ENCODE measurements around the gene CUX1. TPM values are rescaled to one million over a fixed set of nuclear protein-coding genes. Genes with fewer than 3 reads are reported as not detected.

CUX1 gene
- total RNA-seq, 1 experiment from 2014 or later: 39.6 TPM

- Histone ChIP-seq H3K4me1 (ENCODE audit: insufficient read depth, low read length) (peaks cover 18% of the 10 kb centered on the region), H3K4me2 (ENCODE audit: low read length) (no peak overlapping the region), H3K9me3 (ENCODE audit: low read length) (no peaks in the 10 kb centered on the region), H3K9ac (ENCODE audit: low read length) (no peak overlapping the region), H2AFZ (ENCODE audit: low read length) (no peak overlapping the region), H3K36me3 (ENCODE audit: low read depth, low read length) (no peaks in the 10 kb centered on the region), H4K20me1 (ENCODE audit: low read length) (no peaks in the 10 kb centered on the region), H3K27ac (ENCODE audit: low read length) (no peak overlapping the region), H3K79me2 (ENCODE audit: low read length) (no peaks in the 10 kb centered on the region), H3K4me3 (ENCODE audit: low read length) (no peak overlapping the region), H3F3A (ENCODE audit: low read length, unreplicated experiment) (no peaks in the 10 kb centered on the region), H3K9me2 (replicated peaks; ENCODE audit: low read length) (no peaks in the 10 kb centered on the region), H3K27me3 (ENCODE audit: low read length) (no peaks in the 10 kb centered on the region)
- ChIA-PET POLR2A (ENCODE audit: unreplicated experiment) (no interaction called here), CTCF (no interaction called here)
- intact Hi-C loops (cut with micrococcal nuclease): loop anchor here (10.0 kb wide), 1 partner anchor 275 kb away; no protein-coding TSS in a partner anchor
- no peak for TF ChIP-seq EZH2phosphoT487 (IDR thresholded peaks at IDR 0.05; ENCODE audit: borderline replicate concordance, low read length)
- no peak for TF ChIP-seq EZH2 (IDR thresholded peaks at IDR 0.05; ENCODE audit: low read length, unreplicated experiment)
- no peak for TF ChIP-seq CTCF (conservative IDR thresholded peaks at IDR 0.05; ENCODE audit: low read depth, low read length)
- ATAC-seq: no peak
- DNase-seq: no peak
- BruUV-seq (replicated peaks): no TSS peak
These were observed 312.4 kb downstream of the CUX1 start for GRCh38 chr7:102129636-102130370.

- H3K4me2 ChIP-seq (ENCODE audit: low read length): no peak overlapping the region
- BruUV-seq (replicated peaks): no TSS peak
- no peaks in the 10 kb centered on the region for H3K79me2 ChIP-seq (ENCODE audit: low read length)
- no peaks in the 10 kb centered on the region for H4K20me1 ChIP-seq (ENCODE audit: low read length)
- H3K9me3 ChIP-seq (ENCODE audit: low read length): no peaks in the 10 kb centered on the region
- H3K36me3 ChIP-seq (ENCODE audit: low read depth, low read length): no peaks in the 10 kb centered on the region
- TF ChIP-seq EZH2 (IDR thresholded peaks at IDR 0.05; ENCODE audit: low read length, unreplicated experiment): no peak
- no peak for TF ChIP-seq CTCF (conservative IDR thresholded peaks at IDR 0.05; ENCODE audit: low read depth, low read length)
- TF ChIP-seq EZH2phosphoT487 (IDR thresholded peaks at IDR 0.05; ENCODE audit: borderline replicate concordance, low read length): no peak
- ChIA-PET POLR2A (ENCODE audit: unreplicated experiment) (no interaction called here), CTCF (no interaction called here)
- intact Hi-C loops (cut with micrococcal nuclease): no loop called here
- H3K4me1 ChIP-seq (ENCODE audit: insufficient read depth, low read length): peaks cover 13% of the 10 kb centered on the region
- H3K27me3 ChIP-seq (ENCODE audit: low read length): no peaks in the 10 kb centered on the region
- ATAC-seq: no peak
- H3K4me3 ChIP-seq (ENCODE audit: low read length): no peak overlapping the region
- no peak overlapping the region for H2AFZ ChIP-seq (ENCODE audit: low read length)
- H3K9me2 ChIP-seq (replicated peaks; ENCODE audit: low read length): no peaks in the 10 kb centered on the region
- H3F3A ChIP-seq (ENCODE audit: low read length, unreplicated experiment): no peaks in the 10 kb centered on the region
- no peak overlapping the region for H3K27ac ChIP-seq (ENCODE audit: low read length)
- no peak for DNase-seq
- H3K9ac ChIP-seq (ENCODE audit: low read length): no peak overlapping the region
These were observed 314.9 kb downstream of the CUX1 start for GRCh38 chr7:102132209-102132752.

GRCh38 chr7:102138676-102139075, 321.2 kb downstream of the CUX1 start:
- Histone ChIP-seq H3K9ac (ENCODE audit: low read length) (no peak overlapping the region), H3K27me3 (ENCODE audit: low read length) (no peaks in the 10 kb centered on the region), H3K36me3 (ENCODE audit: low read depth, low read length) (no peaks in the 10 kb centered on the region), H3K4me1 (ENCODE audit: insufficient read depth, low read length) (peaks cover 12% of the 10 kb centered on the region), H3K27ac (ENCODE audit: low read length) (no peak overlapping the region), H4K20me1 (ENCODE audit: low read length) (no peaks in the 10 kb centered on the region), H3K9me2 (replicated peaks; ENCODE audit: low read length) (no peaks in the 10 kb centered on the region), H3K79me2 (ENCODE audit: low read length) (no peaks in the 10 kb centered on the region), H3K4me3 (ENCODE audit: low read length) (no peak overlapping the region), H3F3A (ENCODE audit: low read length, unreplicated experiment) (no peaks in the 10 kb centered on the region), H3K4me2 (ENCODE audit: low read length) (no peak overlapping the region), H2AFZ (ENCODE audit: low read length) (no peak overlapping the region), H3K9me3 (ENCODE audit: low read length) (no peaks in the 10 kb centered on the region)
- ATAC-seq: no peak
- POLR2A ChIA-PET (ENCODE audit: unreplicated experiment): no interaction called here
- no peak for DNase-seq
- TF ChIP-seq CTCF (conservative IDR thresholded peaks at IDR 0.05; ENCODE audit: low read depth, low read length) (no peak), EZH2phosphoT487 (IDR thresholded peaks at IDR 0.05; ENCODE audit: borderline replicate concordance, low read length) (no peak), EZH2 (IDR thresholded peaks at IDR 0.05; ENCODE audit: low read length, unreplicated experiment) (no peak)
- BruUV-seq (replicated peaks): no TSS peak
- intact Hi-C loops (cut with micrococcal nuclease): no loop called here
- CTCF ChIA-PET: no interaction called here
